SH-SY5Y (cell line): ENCODE results near the gene VPS51.

Experiments used
- GATA2 ChIP-seq: IDR thresholded peaks from 2 replicates; pipeline ENCODE4 v1.6.1; 2011; ENCODE audit warnings: mild to moderate bottlenecking, low read depth, low read length
- GATA3 ChIP-seq: IDR thresholded peaks from 2 replicates; pipeline ENCODE4 v1.6.1; 2011; ENCODE audit warnings: low read depth, mild to moderate bottlenecking, low read length, moderate library complexity

- no peak for TF ChIP-seq GATA3
- no peak for TF ChIP-seq GATA2
Observed at GRCh38 chr11:65126624-65127274, 30.7 kb downstream of the VPS51 start.
